ENCODE results near the gene CUX1. TPM values are rescaled to one million over a fixed set of nuclear protein-coding genes. Genes with fewer than 3 reads are reported as not detected.

The CUX1 gene
- total and polyA plus RNA-seq, 2 of the 13 experiments (the other 11 are each of a cell fraction or from before 2014, with no cell fraction given), result 13.7 to 14.9 TPM

GRCh38 chr7:102306916-102307677 lies 489.7 kb downstream of the CUX1 start (continued):
- TF ChIP-seq EP300 (IDR thresholded peaks at IDR 0.05; ENCODE audit: low read depth in 2 of 2, low read length in 2 of 2) (no peak), EP300 (CRISPR knock-in tag; IDR thresholded peaks at IDR 0.05; ENCODE audit: borderline replicate concordance) (no peak), BRF2 (CRISPR knock-in tag; IDR thresholded peaks at IDR 0.05) (no peak), RXRB (CRISPR knock-in tag; IDR thresholded peaks at IDR 0.05; ENCODE audit: borderline replicate concordance) (peak; percentile 55; the same call in 1 of the 2 replicates), ZNF17 (CRISPR knock-in tag; IDR thresholded peaks at IDR 0.05) (no peak), MTA1 (CRISPR knock-in tag; IDR thresholded peaks at IDR 0.05; ENCODE audit: borderline replicate concordance) (peak; percentile 50; the same call in 1 of the 2 replicates), ATF5 (CRISPR knock-in tag; IDR thresholded peaks at IDR 0.05; ENCODE audit: low read depth) (no peak), CTCF (CRISPR knock-in tag; IDR thresholded peaks at IDR 0.05) (no peak), ZNF510 (CRISPR knock-in tag; IDR thresholded peaks at IDR 0.05; ENCODE audit: low read depth) (0 out of 2 replicates have a peak, but pooled peaks have one; percentile 28), FOXK1 (CRISPR knock-in tag; IDR thresholded peaks at IDR 0.05; ENCODE audit: borderline replicate concordance, low read depth) (no peak), PHF21A (CRISPR knock-in tag; IDR thresholded peaks at IDR 0.05) (peak; percentile 71), DPF2 (CRISPR knock-in tag; IDR thresholded peaks at IDR 0.05; ENCODE audit: borderline replicate concordance, low read depth) (no peak), SNAPC4 (CRISPR knock-in tag; IDR thresholded peaks at IDR 0.05) (peak; percentile 41; the same call in 1 of the 2 replicates)
